AG04449 (cell line): ENCODE data around the gene ZNF565.
"Not testable (repeated sequence)": the region's sequence is repeated elsewhere in the genome, so short reads cannot be mapped to it uniquely, and the experiment has no call there.

Experiments used
- CTCF ChIA-PET: fragments of 350-600 bp; formaldehyde crosslinking; extraction: SDS; loops from one replicate; lab custom pipeline; 2021; ENCODE audit warnings: antibody characterized with exemption; lab: Yijun Ruan, JAX
- POLR2A ChIA-PET: fragments of 400-600, 350-600 bp; formaldehyde crosslinking; extraction: SDS; loops from one replicate; lab custom pipeline; 2020; ENCODE audit warnings: antibody characterized with exemption, inconsistent platforms; lab: Yijun Ruan, JAX
- DNase-seq: peaks from one replicate; pipeline ENCODE4 v3.0.0-alpha.2; 2010; ENCODE audit warnings: low read depth, low spot score
- H3K4me3 ChIP-seq: 2 replicates; pipeline ENCODE4 v1.5.1; 2011; ENCODE audit warnings: low read depth, mild to moderate bottlenecking, control low read depth, low read length
- TF ChIP-seq, protein P1 (sequence below): IDR thresholded peaks from one replicate; pipeline ENCODE4 v1.5.1; 2011; ENCODE audit warnings: mild to moderate bottlenecking, moderate library complexity, low read length, control low read depth, inconsistent platforms; ENCODE audit not compliant: insufficient read depth; ENCODE audit errors: missing control alignments

The ZNF565 gene

DNA sequence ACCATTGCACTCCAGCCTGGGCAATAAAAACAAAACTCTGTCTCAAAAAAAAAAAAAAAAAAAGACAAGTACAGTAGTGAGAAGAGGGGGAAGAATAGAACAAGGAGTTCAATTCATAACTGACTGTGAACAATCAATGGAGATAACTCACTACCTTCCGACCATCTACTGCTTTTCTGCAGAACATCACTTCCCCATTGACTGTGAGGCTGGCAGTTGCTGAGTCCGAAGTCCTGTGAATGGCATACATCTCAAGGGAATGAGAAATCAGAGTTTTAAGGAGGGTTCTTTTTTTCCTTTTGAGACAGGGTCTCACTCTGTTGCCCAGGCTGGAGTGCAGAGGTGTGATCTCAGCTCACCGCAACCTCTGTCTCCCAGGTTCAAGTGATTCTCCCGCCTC lies 11.2 kb downstream of the ZNF565 start:
- POLR2A ChIA-PET = no interaction called here
- CTCF ChIA-PET = no interaction called here

DNA sequence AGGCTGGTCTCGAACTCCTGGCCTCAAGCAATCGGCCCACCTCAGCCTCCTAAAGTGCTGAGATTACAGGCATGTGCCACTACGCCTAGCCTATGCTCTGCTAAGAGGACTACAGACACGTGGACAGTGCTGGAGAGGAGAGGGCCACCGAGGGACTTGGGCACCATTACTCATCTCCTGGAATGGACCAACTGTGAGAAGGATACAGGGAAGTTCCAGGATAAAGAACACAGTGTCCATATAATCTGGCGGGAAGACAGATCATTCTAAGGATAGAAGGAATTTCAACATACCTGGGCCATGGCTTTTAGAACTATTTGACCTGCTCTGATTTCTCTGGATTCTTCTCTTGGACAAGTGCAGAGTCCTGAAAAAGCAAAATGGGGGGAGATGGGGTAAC lies 12.8 kb downstream of the ZNF565 start:
- ChIA-PET CTCF (no interaction called here), POLR2A (no interaction called here)
- DNase-seq = no peak
- no peak overlapping the region for H3K4me3 ChIP-seq
- TF ChIP-seq, protein P1, sequence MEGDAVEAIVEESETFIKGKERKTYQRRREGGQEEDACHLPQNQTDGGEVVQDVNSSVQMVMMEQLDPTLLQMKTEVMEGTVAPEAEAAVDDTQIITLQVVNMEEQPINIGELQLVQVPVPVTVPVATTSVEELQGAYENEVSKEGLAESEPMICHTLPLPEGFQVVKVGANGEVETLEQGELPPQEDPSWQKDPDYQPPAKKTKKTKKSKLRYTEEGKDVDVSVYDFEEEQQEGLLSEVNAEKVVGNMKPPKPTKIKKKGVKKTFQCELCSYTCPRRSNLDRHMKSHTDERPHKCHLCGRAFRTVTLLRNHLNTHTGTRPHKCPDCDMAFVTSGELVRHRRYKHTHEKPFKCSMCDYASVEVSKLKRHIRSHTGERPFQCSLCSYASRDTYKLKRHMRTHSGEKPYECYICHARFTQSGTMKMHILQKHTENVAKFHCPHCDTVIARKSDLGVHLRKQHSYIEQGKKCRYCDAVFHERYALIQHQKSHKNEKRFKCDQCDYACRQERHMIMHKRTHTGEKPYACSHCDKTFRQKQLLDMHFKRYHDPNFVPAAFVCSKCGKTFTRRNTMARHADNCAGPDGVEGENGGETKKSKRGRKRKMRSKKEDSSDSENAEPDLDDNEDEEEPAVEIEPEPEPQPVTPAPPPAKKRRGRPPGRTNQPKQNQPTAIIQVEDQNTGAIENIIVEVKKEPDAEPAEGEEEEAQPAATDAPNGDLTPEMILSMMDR = no peak

More for the DNA sequence above, 11.2 kb downstream of the ZNF565 start:
- no peak for DNase-seq
- TF ChIP-seq, protein P1 = no peak
- H3K4me3 ChIP-seq = no peak overlapping the region

DNA sequence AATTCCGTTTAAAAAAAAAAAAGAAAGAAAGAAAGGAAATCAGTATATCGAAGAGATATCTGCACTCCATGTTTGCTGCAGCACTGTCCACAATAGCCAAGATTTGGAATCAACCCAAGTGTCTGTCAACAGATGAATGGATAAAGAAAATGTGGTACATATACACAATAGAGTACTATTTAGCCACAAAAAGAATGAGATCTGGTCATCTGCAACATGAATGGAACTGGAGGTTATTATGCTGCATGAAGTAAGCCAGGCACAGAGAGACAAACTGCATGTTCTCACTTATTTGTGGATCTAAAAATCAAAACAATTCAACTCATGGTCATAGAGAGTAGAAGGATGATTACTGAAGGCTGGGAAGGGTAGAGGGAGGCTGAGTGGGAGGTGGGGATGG lies 16.3 kb downstream of the ZNF565 start:
- no peak overlapping the region for H3K4me3 ChIP-seq
- no peak for DNase-seq
- ChIA-PET CTCF (no interaction called here), POLR2A (no interaction called here)
- TF ChIP-seq, protein P1 = no peak

DNA sequence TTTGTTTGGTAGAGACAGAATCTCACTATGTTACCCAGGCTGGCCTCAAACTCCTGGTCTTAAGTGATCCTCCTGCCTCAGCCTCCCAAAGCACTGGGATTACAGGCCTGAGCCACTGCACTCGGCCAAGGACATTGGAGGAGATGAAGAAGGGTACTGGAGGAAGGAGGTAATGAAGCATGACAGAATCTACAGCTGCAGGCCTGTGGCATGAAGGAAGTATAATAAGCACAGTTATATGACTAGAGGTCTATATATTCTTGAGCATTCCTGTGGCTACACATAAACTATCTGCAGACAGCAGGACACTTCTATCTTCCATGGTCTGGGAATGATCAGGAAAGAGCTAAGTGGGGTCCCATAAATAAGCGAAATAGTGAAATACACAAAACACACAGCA lies 18.2 kb downstream of the ZNF565 start:
- POLR2A ChIA-PET = interaction anchor here (1.1 kb wide), 1 partner anchor 14 kb away, joined by 4 read pairs; no protein-coding TSS in a partner anchor
- H3K4me3 ChIP-seq = no peak overlapping the region
- TF ChIP-seq, protein P1 = no peak
- DNase-seq = no peak
- CTCF ChIA-PET = interaction anchor here (1.3 kb wide), 1 partner anchor 296 kb away, joined by 3 read pairs; no protein-coding TSS in a partner anchor

DNA sequence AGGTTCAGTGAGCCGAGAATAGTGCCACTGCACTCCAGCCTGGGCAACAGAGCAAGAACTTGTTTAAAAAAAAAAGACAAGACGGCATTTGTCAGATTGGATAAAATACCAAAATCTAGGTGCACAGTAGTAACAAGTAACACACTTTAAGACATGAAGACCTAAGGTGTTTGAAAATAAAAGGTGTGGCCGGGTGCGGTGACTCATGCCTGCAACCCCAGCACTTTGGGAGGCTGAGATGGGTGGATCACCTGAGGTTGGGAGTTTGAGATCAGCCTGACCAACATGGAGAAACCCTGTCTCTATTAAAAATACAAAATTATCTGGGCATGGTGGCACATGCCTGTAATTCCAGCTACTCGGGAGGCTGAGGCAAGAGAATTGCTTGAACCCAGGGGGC lies 27.7 kb downstream of the ZNF565 start:
- DNase-seq, POLR2A ChIA-PET, H3K4me3 ChIP-seq: not testable (repeated sequence)
- CTCF ChIA-PET = interaction anchor here (0.7 kb wide), 1 partner anchor 638 kb away, joined by 3 read pairs; no protein-coding TSS in a partner anchor

DNA sequence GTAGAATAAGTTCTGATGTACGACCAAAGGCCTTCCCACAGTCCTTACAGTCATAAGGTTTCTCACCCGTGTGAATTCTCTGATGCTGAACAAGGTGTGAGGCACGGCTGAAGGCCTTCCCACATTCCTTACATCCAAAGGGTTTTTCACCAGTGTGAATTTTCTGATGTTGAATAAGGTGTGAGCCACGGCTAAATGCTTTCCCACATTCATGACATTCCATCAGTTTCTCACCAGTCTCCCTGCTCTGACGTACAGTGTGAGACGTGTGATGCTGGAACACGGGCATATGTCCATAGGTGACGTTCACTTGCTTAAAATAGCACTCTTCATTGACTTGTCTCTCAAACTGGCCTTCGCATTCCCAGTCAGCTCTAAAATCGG lies 31.2 kb downstream of the ZNF565 start:
- no peak for DNase-seq
- ChIA-PET POLR2A (interaction anchor here (0.6 to 1.0 kb wide), 2 partner anchors 13 to 55 kb away, joined by 3 to 4 read pairs; no protein-coding TSS in a partner anchor), CTCF (interaction anchor here (0.8 to 6.9 kb wide), 2 partner anchors 14 to 55 kb away, joined by 4 to 46 read pairs; no protein-coding TSS in a partner anchor)
- H3K4me3 ChIP-seq = no peak overlapping the region
- TF ChIP-seq, protein P1 = no peak
